HG02571 (cell line): ENCODE results near the gene TGFBRAP1.

Experiments used
- ATAC-seq: cut with Tn5 transposase; IDR thresholded peaks from one replicate; pipeline ENCODE4 v1.9.1; 2021; ENCODE audit warnings: mild to moderate bottlenecking, moderate library complexity; ENCODE audit not compliant: unreplicated experiment

TGFBRAP1 gene

DNA sequence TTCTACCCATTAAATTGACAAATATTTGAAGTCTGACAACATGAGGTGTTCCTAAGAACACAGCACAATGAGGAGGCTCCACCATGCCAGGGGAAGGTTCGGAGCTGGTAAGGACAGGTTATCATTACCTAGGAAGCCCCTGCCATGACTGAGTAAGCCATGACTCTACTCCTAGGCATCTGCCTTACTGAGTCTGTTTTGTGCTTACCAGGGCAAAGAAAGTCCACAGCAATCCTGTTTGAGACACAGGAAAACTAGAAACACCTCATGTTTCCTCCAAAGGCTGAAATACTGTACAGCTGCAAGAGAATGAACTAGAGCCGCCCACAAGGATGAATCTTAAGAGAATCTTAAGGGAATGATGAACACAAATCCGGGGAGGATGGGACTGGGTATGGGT lies 11.6 kb downstream of the TGFBRAP1 start:
- ATAC-seq, result no peak

DNA sequence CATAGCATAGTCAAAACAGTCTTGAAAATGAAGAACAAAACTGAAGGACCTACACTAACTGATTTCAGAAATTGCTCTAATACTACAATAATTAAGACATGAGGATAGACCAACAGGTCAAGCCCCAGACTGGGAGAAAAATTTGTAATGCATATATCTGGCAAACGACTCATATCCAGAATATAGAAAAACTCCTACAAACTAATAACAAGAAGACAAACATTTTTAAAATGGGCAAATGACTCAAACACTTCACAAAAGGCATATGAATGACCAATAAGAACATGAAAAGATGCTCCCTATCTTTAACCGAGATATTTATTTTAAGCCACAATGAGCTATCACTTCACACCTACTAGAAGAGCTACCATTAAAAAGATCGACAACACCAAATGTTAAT lies 14.2 kb downstream of the TGFBRAP1 start:
- peak; percentile 66 for ATAC-seq

- no peak for ATAC-seq
Measured at GRCh38 chr2:105313877-105314276, 15.7 kb downstream of the TGFBRAP1 start.

DNA sequence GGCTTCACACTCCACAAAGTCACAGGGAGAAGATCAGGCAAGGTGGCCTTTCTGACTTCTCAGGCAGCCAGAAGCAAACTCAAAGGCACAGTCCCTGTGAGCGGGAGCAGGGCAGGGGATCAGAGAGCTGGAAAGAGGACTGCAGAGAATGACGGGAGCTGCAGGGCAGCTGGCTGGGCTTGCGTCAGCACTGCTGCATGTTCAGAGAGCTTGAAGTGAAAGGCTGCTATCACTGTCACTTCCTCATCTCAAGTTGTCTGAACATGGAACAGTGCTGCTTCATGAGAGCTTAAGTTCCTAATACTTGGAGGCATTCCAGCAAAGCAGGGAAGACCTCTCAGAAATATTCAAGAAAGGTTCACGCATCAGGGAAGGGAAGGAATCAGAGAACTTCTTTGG lies 20.4 kb downstream of the TGFBRAP1 start:
- no peak for ATAC-seq

GRCh38 chr2:105308382-105309146 lies 21.0 kb downstream of the TGFBRAP1 start:
- no peak for ATAC-seq

DNA sequence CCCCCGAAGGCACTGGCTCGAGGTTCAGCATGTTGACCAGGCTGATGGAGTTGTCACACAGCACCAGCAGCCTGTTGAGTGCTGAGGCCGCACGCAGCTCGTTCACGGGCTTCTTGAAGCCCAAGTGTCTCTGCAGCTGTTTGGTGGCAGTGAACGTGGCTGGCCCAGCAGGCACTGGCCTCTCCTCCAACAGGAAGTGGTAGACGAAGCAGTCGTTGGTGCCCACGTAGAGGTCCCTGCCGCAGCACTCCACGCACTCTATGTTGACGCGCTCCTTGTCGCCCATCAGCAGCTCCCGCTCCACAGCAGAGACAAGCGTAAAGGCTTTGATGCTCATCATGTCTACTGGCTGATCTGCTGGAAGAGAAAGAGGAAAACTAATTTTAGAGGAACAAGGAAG lies 21.6 kb downstream of the TGFBRAP1 start:
- ATAC-seq, result no peak

- no peak for ATAC-seq
Measured at GRCh38 chr2:105307550-105307949, 22.0 kb downstream of the TGFBRAP1 start.

DNA sequence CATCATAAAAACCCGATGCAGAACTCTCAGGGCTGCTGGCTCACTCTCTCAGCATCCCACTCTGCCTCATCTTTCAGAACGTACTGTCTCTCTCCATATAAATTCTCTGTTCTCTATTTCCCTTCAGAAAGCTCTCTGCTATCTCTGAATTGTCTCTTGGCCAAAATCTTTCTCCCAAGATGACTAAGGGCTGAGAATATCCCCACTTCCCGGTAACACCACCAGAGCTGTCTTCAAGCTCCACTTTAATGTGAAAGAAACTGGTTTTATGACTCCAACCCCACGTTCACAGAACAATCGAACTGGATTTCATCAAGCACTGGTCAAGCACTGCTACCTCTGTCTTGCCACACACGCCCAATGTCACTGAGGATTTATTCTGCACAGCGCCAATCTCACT lies 22.4 kb downstream of the TGFBRAP1 start:
- ATAC-seq, result no peak

DNA sequence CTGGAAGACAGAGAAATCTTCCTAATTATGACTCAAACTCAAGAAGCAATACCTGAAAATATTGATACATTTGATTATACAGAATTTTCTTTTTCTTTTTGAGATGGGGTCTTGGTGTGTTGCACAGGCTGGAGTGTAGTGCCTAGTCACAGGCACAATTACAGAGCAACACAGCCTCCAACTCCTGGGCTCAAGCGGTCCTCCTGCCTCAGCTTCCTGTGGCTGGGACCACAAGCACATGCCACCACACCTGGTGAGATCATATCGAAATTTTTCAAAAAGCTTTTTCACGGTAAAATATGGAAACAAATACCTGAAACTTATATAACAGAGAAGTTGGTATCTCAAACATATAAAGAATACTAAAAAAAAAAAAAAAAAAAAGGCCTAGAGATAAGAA lies 27.9 kb downstream of the TGFBRAP1 start:
- ATAC-seq, result no peak

DNA sequence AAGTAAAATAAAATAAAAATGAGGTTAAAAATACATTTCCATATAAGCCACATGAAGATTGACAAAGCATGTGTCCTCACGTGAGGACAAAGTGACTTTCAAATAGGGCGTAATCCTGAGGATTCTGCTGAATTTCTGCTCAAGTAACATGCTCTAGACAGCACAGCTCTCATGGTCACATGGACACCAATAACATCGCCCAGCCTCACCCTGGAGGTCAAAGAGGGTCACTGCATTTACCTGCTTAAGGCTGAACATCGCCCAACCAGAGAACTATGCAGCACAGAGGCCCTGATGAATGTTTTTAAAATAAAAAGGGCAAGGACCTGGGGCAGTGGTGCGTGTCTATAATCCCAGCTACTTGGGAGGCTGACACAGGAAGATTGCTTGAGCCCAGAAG lies 30.2 kb downstream of the TGFBRAP1 start:
- no peak for ATAC-seq

GRCh38 chr2:105298017-105298416 lies 31.5 kb downstream of the TGFBRAP1 start:
- ATAC-seq, result no peak

GRCh38 chr2:105297216-105297615 lies 32.3 kb downstream of the TGFBRAP1 start:
- ATAC-seq, result no peak

DNA sequence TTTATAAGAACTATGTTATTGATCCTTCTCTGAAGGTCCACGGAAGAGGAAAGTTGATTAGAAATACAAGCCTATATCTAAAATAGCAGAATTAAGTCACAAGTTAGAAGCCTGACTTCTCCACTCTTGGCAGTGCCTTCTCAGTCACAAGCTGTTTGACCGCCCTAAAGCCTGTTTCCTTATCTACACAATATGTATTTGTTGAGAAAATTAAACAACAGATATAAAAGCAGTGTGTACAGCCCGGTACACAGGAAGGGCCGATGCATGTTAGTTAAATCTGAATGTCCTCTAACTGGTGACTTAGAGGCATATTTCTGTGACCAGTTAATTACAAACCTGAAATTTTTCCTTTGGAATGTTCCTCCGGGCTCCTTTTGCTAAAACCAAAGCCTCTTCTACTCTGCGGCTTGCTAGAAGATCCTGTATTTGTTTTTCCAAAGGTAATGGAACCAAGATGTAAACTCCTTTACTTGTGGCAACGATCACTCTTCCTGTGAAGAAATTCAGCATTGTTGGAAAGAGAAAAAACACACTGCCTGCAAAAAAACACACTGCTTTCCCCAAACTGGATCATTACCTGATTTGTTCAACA lies 33.4 kb downstream of the TGFBRAP1 start:
- ATAC-seq, result no peak

DNA sequence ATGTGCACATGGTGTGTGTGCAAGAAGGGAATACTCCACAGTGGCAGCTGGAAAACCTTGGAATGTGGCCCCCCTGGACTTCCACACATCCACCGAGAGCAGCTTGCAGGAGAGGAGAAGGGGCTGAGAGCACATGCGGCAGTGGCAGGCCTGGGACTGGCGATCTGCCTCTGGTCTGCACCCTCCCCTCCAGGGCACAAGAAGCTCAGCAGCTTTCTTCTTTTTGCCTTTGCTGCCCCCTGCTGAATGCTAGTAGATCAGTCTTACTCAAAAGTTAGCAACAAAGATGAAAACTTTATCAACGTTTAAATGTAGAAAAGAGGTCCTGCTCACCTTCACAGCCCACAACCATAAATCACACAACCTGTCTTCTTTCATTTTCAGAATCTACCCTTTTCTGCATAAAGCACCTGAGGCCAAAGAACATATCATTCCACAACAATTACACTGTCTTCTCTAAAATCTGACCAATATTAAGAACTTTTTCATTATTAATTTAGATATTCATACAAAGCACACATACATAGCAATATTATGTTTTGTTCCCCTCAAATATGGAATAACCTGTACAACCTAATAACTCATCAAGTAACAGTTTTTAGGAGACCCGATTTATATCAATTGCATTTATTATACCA lies 34.6 kb downstream of the TGFBRAP1 start:
- ATAC-seq, result no peak

GRCh38 chr2:105294046-105294445 lies 35.5 kb downstream of the TGFBRAP1 start:
- no peak for ATAC-seq

DNA sequence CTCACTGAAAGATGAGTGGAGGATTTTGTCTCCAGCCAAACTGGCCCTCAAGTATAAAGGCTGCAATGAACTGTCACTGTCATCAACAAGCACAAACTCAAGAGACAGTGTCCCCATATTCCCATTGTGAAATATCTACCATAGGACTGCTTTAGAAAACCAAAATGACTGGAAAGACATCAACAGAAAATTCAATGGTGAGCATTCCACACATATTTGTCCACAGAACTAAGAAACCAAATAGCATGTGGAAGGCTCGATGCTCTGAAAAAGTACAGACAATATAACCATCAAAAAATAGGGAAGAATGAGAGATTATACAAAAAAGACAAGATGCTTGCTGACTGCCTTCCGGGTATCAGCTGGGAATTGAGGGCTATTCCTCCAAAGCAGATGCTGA lies 37.6 kb downstream of the TGFBRAP1 start:
- ATAC-seq, result no peak

GRCh38 chr2:105290981-105291660 lies 38.4 kb downstream of the TGFBRAP1 start:
- ATAC-seq, result no peak

GRCh38 chr2:105288133-105288532 lies 41.4 kb downstream of the TGFBRAP1 start:
- ATAC-seq, result no peak

DNA sequence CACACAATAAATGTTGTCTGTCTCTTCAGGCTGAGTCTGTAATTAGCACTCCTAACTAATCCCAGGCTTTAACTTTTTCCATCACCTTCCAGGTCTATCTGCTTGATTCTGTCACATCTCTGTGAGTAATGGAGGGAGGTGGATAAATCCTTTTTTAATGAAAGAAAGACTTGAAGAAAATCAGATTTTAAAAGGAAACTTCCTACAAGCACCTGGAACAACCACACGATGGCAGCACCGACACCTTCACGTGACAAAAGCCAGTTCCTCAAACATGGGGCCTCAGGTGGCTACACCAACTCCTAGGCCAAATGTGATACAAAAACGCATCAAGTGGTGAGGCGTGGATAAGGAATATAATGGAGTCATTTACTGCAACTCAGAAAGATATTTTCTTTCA lies 41.8 kb downstream of the TGFBRAP1 start:
- no peak for ATAC-seq

GRCh38 chr2:105283532-105283931 lies 46.0 kb downstream of the TGFBRAP1 start:
- no peak for ATAC-seq

- no peak for ATAC-seq
Measured at GRCh38 chr2:105280281-105280680, 49.3 kb downstream of the TGFBRAP1 start.

DNA sequence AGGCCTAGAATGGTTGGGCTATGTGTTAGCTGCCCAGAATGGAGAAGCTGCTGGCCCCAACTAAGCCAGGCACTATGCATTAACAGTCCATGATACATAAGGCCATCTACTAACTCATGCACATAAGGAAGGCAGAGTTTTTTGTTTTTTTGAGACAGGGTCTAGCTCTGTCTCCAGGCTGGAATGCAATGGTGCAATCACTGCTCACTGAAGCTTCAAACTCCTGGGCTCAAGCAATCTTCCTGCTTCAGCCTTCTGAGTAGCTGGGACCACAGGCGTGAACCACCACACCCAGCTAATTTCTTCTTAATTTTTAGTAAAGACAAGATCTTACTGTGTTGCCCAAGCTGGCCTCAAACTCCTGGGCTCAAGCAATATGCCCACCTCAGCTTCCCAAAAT lies 50.4 kb downstream of the TGFBRAP1 start:
- ATAC-seq, result no peak
